Small intestine (tissue), 7 donors: ENCODE measurements around the gene GABRD. TPM values are rescaled to one million over a fixed set of nuclear protein-coding genes. Genes with fewer than 3 reads are reported as not detected.

ENCODE experiments used
- DNase-seq, 2 donors: peaks; one replicate each; pipeline versions ENCODE4 v3.0.0 to v3.0.0-alpha.2; 2013
- FAIRE-seq: peaks from 2 replicates; lab custom pipeline; 2012; peaks lifted over from hg19 to GRCh38; lab: Jason Lieb, UNC
- H3K27ac ChIP-seq, 3 donors: one replicate each; pipeline ENCODE4 v1.5.1; 2013; ENCODE audit warnings: low read length in 2 of 3, mild to moderate bottlenecking in 2 of 3, control low read depth in 1 of 3, inconsistent platforms in 1 of 3, low read depth in 1 of 3, moderate library complexity in 1 of 3
- H3K27me3 ChIP-seq, 3 donors: one replicate each; pipeline ENCODE4 v1.6.1; 2013; ENCODE audit warnings: low read length in 3 of 3, inconsistent platforms in 1 of 3; ENCODE audit not compliant: control insufficient read depth in 3 of 3, insufficient read depth in 3 of 3
- H3K36me3 ChIP-seq, 3 donors: one replicate each; pipeline ENCODE4 v1.6.1; 2013; ENCODE audit warnings: low read length in 3 of 3, inconsistent platforms in 1 of 3, low read depth in 1 of 3, mild to moderate bottlenecking in 1 of 3, moderate library complexity in 1 of 3; ENCODE audit not compliant: control insufficient read depth in 3 of 3, insufficient read depth in 2 of 3
- H3K4me1 ChIP-seq, 3 donors: one replicate each; pipeline ENCODE4 v1.6.1; 2013; ENCODE audit warnings: low read length in 2 of 3, inconsistent platforms in 1 of 3, low read depth in 1 of 3, mild to moderate bottlenecking in 1 of 3, moderate library complexity in 1 of 3; ENCODE audit not compliant: control insufficient read depth in 3 of 3, insufficient read depth in 2 of 3
- H3K4me3 ChIP-seq, 3 donors: one replicate each; pipeline ENCODE4 v1.5.1; 2013; ENCODE audit warnings: low read length in 3 of 3, control low read depth in 1 of 3, inconsistent platforms in 1 of 3, low read depth in 1 of 3, mild to moderate bottlenecking in 1 of 3, moderate library complexity in 1 of 3
- H3K9me3 ChIP-seq, 2 donors: one replicate each; pipeline ENCODE4 v1.6.1; 2013; ENCODE audit warnings: low read depth in 1 of 2, low read length in 1 of 2; ENCODE audit not compliant: control insufficient read depth in 2 of 2, insufficient read depth in 1 of 2
- WGBS, 3 donors: extraction: QIAGEN DNeasy Blood & Tissue Kit; methylation state at CpG; one replicate each; pipeline ENCODE4 v1.1.7; 2013; 5-methylcytosine and 5-hydroxymethylcytosine counted together
- polyA plus RNA-seq, 4 donors: library from polyadenylated mRNA; stranded (reverse) in 3 of 4; unstranded in 1 of 4; fragments of 200-250 nt in 3 of 4; fragments of 120-200 nt in 1 of 4; gene quantifications; one replicate each; pipeline versions ENCODE4 v1.2.1 to v1.2.3, GENCODE V29; 2013
- donor health status: healthy with polysubstance abuse.
- donor health status: control.
- donor health status: control.
- donor health status: Bipolar disorder and iron deficiency.
- donor health status: healthy.

Gene GABRD
- polyA plus RNA-seq, 4 donors: 0.40 to 0.55 TPM; not detected in 2

GRCh38 chr1:2080140-2080539, 61.0 kb downstream of the GABRD start:
- Histone ChIP-seq H3K4me3 (no peak overlapping the region), H3K36me3 (peaks cover 4 to 91% (median 6%) of the 10 kb centered on the region in 3 donors), H3K27ac (no peak overlapping the region), H3K27me3 (no peaks in the 10 kb centered on the region), H3K9me3 (peaks cover 0 to 20% of the 10 kb centered on the region in 2 donors), H3K4me1 (no peaks in the 10 kb centered on the region)
- FAIRE-seq (no peak), DNase-seq (no peak)
- 94 to 96% (median 95%) methylated on average over 16 of the region's 16 CpGs for WGBS, 3 donors

Other genes starting within 250 kb of the GABRD start
- gene NADK, start 240.9 kb upstream of the GABRD start, polyA plus RNA-seq: 10 to 100 TPM; 56.2 to 84.1 (median 68.9) TPM
- 100 to 1,000 TPM; 169 to 214 (median 192) TPM for gene GNB1, start 128.3 kb upstream of the GABRD start, polyA plus RNA-seq
- gene CALML6, start 104.1 kb upstream of the GABRD start, polyA plus RNA-seq: 1 to 10 TPM in 1 of 4 donors, under 1 TPM in 1, not detected in 2; 0.18 to 2.6 TPM
- gene TMEM52, start 100.1 kb upstream of the GABRD start, polyA plus RNA-seq: 10 to 100 TPM in 1 of 4 donors, 1 to 10 TPM in 3; 4.1 to 50.5 (median 5.4) TPM
- gene CFAP74, start 15.6 kb upstream of the GABRD start, polyA plus RNA-seq: 1 to 10 TPM in 1 of 4 donors, under 1 TPM in 1, not detected in 2; 0.06 to 2.2 TPM
- gene PRKCZ, start 31.1 kb downstream of the GABRD start, polyA plus RNA-seq: 100 to 1,000 TPM in 2 of 4 donors, 10 to 100 TPM in 2; 44.2 to 252 (median 144) TPM
- gene FAAP20, start 175.4 kb downstream of the GABRD start, polyA plus RNA-seq: 10 to 100 TPM; 20.6 to 52.3 (median 45.4) TPM
- 10 to 100 TPM in 2 of 4 donors, 1 to 10 TPM in 2; 4.2 to 45.1 (median 11.6) TPM for gene SKI, start 209.0 kb downstream of the GABRD start, polyA plus RNA-seq